Liver (tissue), 3 donors: ENCODE measurements around the gene ARHGAP19.

ENCODE experiments used
- EGR1 ChIP-seq, 2 donors: IDR thresholded peaks; 2 replicates each; pipeline ENCODE4 v1.6.1; 2016 to 2018; ENCODE audit warnings: antibody characterized with exemption in 2 of 2, low read depth in 2 of 2
- GABPA ChIP-seq, 2 donors: IDR thresholded peaks in 1 of 2; conservative IDR thresholded peaks in 1 of 2; 2 replicates each; pipeline ENCODE4 v1.6.1; 2016; ENCODE audit warnings: antibody characterized with exemption in 2 of 2, mild to moderate bottlenecking in 1 of 2, moderate library complexity in 1 of 2
- RAD21 ChIP-seq, 2 donors: IDR thresholded peaks; 2 replicates each; pipeline ENCODE4 v1.6.1; 2016; ENCODE audit warnings: antibody characterized with exemption in 2 of 2, mild to moderate bottlenecking in 2 of 2
- RXRA ChIP-seq, 2 donors: IDR thresholded peaks; 2 replicates each; pipeline ENCODE4 v1.6.1; 2017 to 2018; ENCODE audit warnings: antibody characterized with exemption in 2 of 2, mild to moderate bottlenecking in 1 of 2
- TAF1 ChIP-seq: conservative IDR thresholded peaks from 2 replicates; pipeline ENCODE4 v1.6.1; 2016; ENCODE audit warnings: antibody characterized with exemption, mild to moderate bottlenecking
- TF ChIP-seq, protein P1 (sequence below): fragments of 150-350 bp; IDR thresholded peaks from 2 replicates; pipeline ENCODE4 v1.5.1; 2017; ENCODE audit warnings: improper control_type of control experiment, low read depth, low read length; ENCODE audit not compliant: missing input control
- TF ChIP-seq, protein P2 (sequence below): IDR thresholded peaks from 2 replicates; pipeline ENCODE4 v1.6.1; 2016; ENCODE audit warnings: antibody characterized with exemption
- TF ChIP-seq, protein P3 (sequence below): IDR thresholded peaks from 2 replicates; pipeline ENCODE4 v1.6.1; 2016; ENCODE audit warnings: antibody characterized with exemption, mild to moderate bottlenecking
- donor health status: healthy.
- donor health status: healthy.

DNA sequence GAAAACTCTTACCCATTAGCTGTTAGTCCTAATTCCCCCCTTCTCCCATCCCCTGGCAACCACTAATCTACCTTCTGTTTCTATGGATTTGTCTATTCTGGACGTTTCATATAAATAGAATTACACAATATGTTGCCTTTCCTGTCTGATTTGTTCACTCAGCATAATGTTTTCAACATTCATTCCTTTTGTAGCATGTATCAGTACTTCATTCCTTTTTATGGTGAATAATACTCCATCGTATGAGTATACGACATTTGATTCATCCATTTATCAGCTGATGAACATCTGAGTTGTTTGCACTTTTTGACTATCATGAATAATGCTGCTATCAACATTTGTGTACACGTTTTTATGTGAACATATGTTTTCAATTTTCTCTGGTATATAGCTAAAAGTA, 22.2 kb upstream of the ARHGAP19 start:
- TF ChIP-seq, protein P1, sequence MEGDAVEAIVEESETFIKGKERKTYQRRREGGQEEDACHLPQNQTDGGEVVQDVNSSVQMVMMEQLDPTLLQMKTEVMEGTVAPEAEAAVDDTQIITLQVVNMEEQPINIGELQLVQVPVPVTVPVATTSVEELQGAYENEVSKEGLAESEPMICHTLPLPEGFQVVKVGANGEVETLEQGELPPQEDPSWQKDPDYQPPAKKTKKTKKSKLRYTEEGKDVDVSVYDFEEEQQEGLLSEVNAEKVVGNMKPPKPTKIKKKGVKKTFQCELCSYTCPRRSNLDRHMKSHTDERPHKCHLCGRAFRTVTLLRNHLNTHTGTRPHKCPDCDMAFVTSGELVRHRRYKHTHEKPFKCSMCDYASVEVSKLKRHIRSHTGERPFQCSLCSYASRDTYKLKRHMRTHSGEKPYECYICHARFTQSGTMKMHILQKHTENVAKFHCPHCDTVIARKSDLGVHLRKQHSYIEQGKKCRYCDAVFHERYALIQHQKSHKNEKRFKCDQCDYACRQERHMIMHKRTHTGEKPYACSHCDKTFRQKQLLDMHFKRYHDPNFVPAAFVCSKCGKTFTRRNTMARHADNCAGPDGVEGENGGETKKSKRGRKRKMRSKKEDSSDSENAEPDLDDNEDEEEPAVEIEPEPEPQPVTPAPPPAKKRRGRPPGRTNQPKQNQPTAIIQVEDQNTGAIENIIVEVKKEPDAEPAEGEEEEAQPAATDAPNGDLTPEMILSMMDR, result no peak
- TF ChIP-seq GABPA (IDR thresholded peaks at IDR 0.05 in 1 of 2, conservative IDR thresholded peaks at IDR 0.05 in 1 of 2) (no peak), EGR1 (IDR thresholded peaks at IDR 0.05; ENCODE audit: low read depth in 2 of 2) (no peak), TAF1 (no peak), RXRA (IDR thresholded peaks at IDR 0.05) (no peak), RAD21 (IDR thresholded peaks at IDR 0.05) (no peak)
- TF ChIP-seq, protein P2, sequence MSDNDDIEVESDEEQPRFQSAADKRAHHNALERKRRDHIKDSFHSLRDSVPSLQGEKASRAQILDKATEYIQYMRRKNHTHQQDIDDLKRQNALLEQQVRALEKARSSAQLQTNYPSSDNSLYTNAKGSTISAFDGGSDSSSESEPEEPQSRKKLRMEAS, result no peak
- TF ChIP-seq, protein P3, sequence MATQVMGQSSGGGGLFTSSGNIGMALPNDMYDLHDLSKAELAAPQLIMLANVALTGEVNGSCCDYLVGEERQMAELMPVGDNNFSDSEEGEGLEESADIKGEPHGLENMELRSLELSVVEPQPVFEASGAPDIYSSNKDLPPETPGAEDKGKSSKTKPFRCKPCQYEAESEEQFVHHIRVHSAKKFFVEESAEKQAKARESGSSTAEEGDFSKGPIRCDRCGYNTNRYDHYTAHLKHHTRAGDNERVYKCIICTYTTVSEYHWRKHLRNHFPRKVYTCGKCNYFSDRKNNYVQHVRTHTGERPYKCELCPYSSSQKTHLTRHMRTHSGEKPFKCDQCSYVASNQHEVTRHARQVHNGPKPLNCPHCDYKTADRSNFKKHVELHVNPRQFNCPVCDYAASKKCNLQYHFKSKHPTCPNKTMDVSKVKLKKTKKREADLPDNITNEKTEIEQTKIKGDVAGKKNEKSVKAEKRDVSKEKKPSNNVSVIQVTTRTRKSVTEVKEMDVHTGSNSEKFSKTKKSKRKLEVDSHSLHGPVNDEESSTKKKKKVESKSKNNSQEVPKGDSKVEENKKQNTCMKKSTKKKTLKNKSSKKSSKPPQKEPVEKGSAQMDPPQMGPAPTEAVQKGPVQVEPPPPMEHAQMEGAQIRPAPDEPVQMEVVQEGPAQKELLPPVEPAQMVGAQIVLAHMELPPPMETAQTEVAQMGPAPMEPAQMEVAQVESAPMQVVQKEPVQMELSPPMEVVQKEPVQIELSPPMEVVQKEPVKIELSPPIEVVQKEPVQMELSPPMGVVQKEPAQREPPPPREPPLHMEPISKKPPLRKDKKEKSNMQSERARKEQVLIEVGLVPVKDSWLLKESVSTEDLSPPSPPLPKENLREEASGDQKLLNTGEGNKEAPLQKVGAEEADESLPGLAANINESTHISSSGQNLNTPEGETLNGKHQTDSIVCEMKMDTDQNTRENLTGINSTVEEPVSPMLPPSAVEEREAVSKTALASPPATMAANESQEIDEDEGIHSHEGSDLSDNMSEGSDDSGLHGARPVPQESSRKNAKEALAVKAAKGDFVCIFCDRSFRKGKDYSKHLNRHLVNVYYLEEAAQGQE, result no peak
